Thoracic aorta (tissue), 2 donors: ENCODE results near the gene ZNF668. TPM values are rescaled to one million over a fixed set of nuclear protein-coding genes. Genes with fewer than 3 reads are reported as not detected.

Experiments
- ATAC-seq: fragments of 150-250 bp; one replicate; pipeline ENCODE4 v1.8.0; 2017; ENCODE audit warnings: low read depth; ENCODE audit not compliant: insufficient number of reproducible peaks, low FRiP score
- DNase-seq: peaks from one replicate; pipeline ENCODE4 v3.0.0-alpha.2; 2020; ENCODE audit warnings: low spot score
- H3K27ac ChIP-seq, 2 donors: fragments of 200-600 bp; sonication (generic); 1 replicate in 1 of 2; 2 replicates in 1 of 2; pipeline ENCODE4 v1.5.1; 2016; ENCODE audit warnings: mild to moderate bottlenecking in 2 of 2, moderate library complexity in 2 of 2
- H3K27me3 ChIP-seq: fragments of 200-600 bp; sonication (generic); replicated peaks from 2 replicates; pipeline ENCODE4 v1.6.0; 2016; ENCODE audit warnings: mild to moderate bottlenecking; ENCODE audit not compliant: insufficient read depth
- H3K36me3 ChIP-seq: fragments of 200-600 bp; sonication (generic); one replicate; pipeline ENCODE4 v1.5.1; 2016
- H3K4me1 ChIP-seq, 2 donors: fragments of 200-600 bp; sonication (generic); 1 replicate in 1 of 2; 2 replicates in 1 of 2; pipeline versions ENCODE4 v1.5.1 to v1.6.0; 2016; ENCODE audit warnings: low read depth in 2 of 2, mild to moderate bottlenecking in 1 of 2; ENCODE audit not compliant: control insufficient read depth in 1 of 2
- H3K4me3 ChIP-seq: fragments of 200-600 bp; sonication (generic); 2 replicates; pipeline ENCODE4 v1.5.1; 2016; ENCODE audit warnings: mild to moderate bottlenecking
- H3K9me3 ChIP-seq: fragments of 200-600 bp; sonication (generic); 2 replicates; pipeline ENCODE4 v1.5.1; 2016
- CTCF ChIP-seq: fragments of 200-600 bp; sonication (generic); IDR thresholded peaks from one replicate; pipeline ENCODE4 v1.5.1; 2019; ENCODE audit warnings: antibody characterized with exemption
- total RNA-seq, 2 donors: library from RNA; depleted of rRNA; stranded (reverse); fragments of >200 nt; gene quantifications; one replicate each; pipeline versions ENCODE4 v1.1.0 to v1.2.3, GENCODE V29; 2016

Gene ZNF668
- total RNA-seq, 2 donors from 2014 or later, result 10.3 to 14.5 TPM

- Histone ChIP-seq H3K4me1 (peaks cover 0 to 7% of the 10 kb centered on the region in 2 donors), H3K9me3 (no peaks in the 10 kb centered on the region), H3K36me3 (peaks cover 37% of the 10 kb centered on the region), H3K27me3 (no peaks in the 10 kb centered on the region), H3K4me3 (no peak overlapping the region), H3K27ac (no peak overlapping the region)
- TF ChIP-seq CTCF, result no peak
- ATAC-seq (no peak), DNase-seq (no peak)
Observed at GRCh38 chr16:31085873-31086628, 12.0 kb upstream of the ZNF668 start.

DNA sequence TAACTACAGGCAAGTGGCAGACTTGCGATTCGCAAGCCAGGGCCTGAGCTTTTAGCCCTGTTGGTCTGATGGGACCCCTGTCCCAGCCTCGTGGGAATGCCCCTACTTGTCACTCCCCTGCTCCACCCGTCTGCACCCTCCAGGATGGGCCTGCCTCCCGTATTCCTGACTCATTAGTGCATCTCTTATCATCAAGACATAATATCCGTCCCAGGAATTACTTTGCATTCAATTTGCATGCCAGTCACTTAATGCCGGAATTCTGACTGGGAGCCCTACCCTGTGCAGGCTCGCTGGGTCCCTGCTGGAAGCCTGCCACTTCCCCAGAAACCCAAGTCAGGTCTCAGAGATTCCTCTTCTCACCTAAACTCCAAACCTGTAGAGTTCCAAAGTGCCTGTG lies 11.4 kb upstream of the ZNF668 start:
- H3K4me3 ChIP-seq, result no peak overlapping the region
- no peak for ATAC-seq
- H3K36me3 ChIP-seq, result peaks cover 37% of the 10 kb centered on the region
- H3K9me3 ChIP-seq, result no peaks in the 10 kb centered on the region
- TF ChIP-seq CTCF, result no peak
- no peak for DNase-seq
- no peak overlapping the region for H3K27ac ChIP-seq
- H3K27me3 ChIP-seq, result no peaks in the 10 kb centered on the region
- H3K4me1 ChIP-seq, result peaks cover 0 to 7% of the 10 kb centered on the region in 2 donors

GRCh38 chr16:31084584-31085302 lies 10.7 kb upstream of the ZNF668 start:
- TF ChIP-seq CTCF, result no peak
- DNase-seq (no peak), ATAC-seq (no peak)
- H3K36me3 ChIP-seq, result peaks cover 43% of the 10 kb centered on the region
- H3K27me3 ChIP-seq, result no peaks in the 10 kb centered on the region
- no peak overlapping the region for H3K4me3 ChIP-seq
- no peak overlapping the region for H3K27ac ChIP-seq
- no peaks in the 10 kb centered on the region for H3K9me3 ChIP-seq
- peaks cover 0 to 7% of the 10 kb centered on the region in 2 donors for H3K4me1 ChIP-seq

DNA sequence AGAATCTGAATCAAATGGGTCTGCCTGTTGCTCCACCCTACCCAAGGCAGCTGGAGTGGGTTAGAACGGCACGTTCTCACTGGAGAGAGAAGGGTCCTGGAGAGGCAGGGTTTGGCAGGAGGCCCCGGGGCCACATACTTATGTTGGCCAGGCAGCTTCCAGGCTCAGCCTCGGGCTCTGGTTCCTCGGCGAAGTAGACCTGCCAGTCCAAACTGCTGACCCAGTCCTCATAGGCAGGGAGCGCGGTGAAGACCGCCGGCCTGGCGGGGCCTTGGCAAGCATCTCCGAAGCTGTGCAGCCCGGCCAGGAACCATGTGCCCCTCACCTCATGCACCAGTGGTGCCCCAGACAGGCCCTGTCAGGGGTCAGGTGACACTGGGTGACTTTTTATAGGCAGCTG lies 9.9 kb upstream of the ZNF668 start:
- H3K27ac ChIP-seq, result no peak overlapping the region
- H3K4me3 ChIP-seq, result no peak overlapping the region
- H3K9me3 ChIP-seq, result no peaks in the 10 kb centered on the region
- H3K27me3 ChIP-seq, result no peaks in the 10 kb centered on the region
- peaks cover 0 to 7% of the 10 kb centered on the region in 2 donors for H3K4me1 ChIP-seq
- no peak for TF ChIP-seq CTCF
- ATAC-seq (no peak), DNase-seq (no peak)
- H3K36me3 ChIP-seq, result peaks cover 44% of the 10 kb centered on the region

DNA sequence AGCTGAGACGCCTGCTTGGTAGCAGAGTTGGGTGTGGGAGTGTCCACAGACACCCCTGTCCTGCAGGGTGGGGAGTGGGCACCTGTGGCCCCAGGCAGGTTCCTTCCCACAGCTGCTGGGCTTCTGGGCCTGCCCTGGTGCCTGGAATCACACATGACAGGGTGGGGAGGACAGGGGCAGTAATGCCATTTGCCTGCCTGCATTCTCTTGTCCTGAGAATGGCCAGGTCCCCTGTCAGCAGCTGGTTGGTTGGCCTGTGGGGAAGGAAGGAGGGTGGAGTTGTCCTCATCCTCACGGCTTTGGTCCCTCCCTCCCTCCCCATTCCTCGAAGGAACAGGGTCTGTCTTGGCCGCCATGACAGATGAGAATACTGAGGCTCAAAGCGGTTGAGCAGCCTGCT lies 9.5 kb upstream of the ZNF668 start:
- no peak for TF ChIP-seq CTCF
- H3K27ac ChIP-seq, result no peak overlapping the region
- peaks cover 45% of the 10 kb centered on the region for H3K36me3 ChIP-seq
- DNase-seq (no peak), ATAC-seq (no peak)
- no peak overlapping the region for H3K4me3 ChIP-seq
- no peaks in the 10 kb centered on the region for H3K9me3 ChIP-seq
- no peaks in the 10 kb centered on the region for H3K27me3 ChIP-seq
- H3K4me1 ChIP-seq, result peaks cover 0 to 7% of the 10 kb centered on the region in 2 donors
